HG03457 (cell line): ENCODE results near the gene SLC22A7.
"Not testable (repeated sequence)": the region's sequence is repeated elsewhere in the genome, so short reads cannot be mapped to it uniquely, and the experiment has no call there.

ENCODE experiments used
- ATAC-seq: cut with Tn5 transposase; IDR thresholded peaks from one replicate; pipeline ENCODE4 v1.9.1; 2021; ENCODE audit warnings: moderate number of reproducible peaks; ENCODE audit not compliant: unreplicated experiment

Gene SLC22A7

DNA sequence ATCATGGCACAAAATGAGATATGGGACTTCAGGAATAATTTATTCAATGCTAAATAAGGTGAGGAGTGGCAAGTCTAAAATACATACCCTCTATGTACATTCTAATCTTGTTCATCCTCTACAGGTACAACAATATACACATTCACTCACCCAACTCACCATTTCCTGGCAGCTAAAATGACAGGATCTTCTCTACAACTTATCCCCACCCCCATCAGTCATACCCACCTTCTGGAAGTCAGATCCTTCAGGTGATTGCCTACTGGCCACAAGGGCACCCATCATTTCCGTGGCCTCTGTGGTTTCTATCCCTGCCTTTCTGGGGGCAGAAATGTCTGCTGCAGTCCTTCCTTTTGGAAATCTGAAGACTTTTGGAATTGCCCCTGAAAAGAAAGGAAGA lies 33.4 kb downstream of the SLC22A7 start:
- no peak for ATAC-seq

DNA sequence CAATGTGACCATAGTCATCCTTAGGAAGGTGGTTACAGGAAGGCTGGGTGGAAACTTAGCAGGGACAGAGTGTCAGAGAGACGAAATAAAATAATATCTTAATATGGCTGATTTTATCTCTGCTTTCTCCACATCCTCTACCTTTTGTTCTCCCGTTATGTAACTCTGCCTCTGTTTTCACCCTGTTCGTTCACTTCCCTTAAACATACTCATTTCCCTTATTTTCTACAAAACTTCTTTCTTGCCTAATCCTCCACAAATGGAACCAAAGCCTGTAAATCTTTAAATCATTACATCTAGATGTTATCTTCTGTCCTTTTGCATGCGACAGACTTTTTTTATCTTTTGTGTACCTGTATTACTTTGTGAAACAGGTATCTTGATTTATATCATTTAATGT lies 33.8 kb downstream of the SLC22A7 start:
- ATAC-seq = no peak

DNA sequence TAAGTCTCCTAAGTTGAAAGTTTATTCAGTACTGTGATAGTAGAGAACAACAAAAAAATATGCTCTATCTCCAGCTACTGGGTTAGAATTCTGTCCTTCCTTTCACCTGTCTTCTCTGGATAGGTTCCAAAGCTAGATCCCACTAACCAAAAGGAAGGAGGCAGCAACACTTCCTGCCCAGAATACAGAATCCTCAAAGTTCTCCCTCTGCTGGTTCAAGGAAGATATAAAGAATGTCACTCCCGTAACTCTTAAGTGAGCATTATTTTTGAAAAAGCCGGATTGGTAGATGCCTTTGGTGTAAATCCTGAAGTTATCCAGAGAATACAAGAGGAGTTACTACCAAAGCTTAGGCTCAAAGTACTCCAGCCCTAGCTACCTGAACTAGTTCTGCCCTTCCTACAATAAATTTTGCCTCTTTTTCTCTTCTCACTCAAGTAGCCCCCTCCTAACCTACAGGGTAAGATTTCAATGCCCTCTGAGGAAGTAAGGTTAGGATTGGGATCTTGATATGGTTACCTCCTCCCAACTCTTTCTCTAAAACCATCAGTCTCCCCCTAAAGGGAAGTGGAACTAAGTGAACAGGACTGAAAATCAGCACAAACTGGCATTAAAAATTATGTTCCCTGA lies 36.5 kb downstream of the SLC22A7 start:
- no peak for ATAC-seq

DNA sequence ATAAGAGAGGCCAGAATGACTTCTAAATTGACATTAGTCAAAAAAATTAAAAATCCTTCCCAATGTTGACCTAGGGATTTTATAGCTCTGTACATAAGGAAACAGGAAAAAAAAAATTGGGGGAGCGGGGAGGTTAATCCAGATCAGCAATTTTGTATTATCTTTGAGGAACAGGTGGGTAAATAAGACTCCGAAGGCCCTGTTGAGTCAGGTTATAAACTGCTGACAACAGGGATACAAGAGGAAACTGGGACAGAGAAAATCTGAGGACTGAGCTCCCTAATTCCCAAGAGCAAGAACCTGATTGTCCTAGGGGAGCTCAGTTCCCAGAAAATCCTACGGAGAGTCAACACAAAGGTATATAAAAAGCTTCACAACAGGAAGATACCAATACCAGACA lies 37.4 kb downstream of the SLC22A7 start:
- no peak for ATAC-seq

DNA sequence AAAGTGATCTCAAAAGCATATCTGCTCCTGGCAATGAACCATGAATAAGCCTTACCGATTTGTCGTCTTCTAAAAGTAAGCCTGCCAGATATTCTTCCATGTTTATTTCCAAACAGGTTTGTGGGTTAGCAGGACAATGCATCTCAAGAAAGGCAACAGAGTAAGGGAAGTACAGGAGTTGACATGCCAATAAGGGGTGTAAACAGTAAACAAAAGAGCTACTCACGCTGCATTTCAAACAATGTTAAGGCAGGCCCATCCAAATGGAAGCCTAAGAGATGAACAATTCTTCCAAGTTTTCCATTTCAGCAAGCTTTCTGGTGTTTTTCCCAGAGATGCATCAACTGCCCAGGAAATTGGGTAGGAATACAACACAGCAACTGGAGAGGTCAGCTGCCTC lies 38.3 kb downstream of the SLC22A7 start:
- no peak for ATAC-seq

DNA sequence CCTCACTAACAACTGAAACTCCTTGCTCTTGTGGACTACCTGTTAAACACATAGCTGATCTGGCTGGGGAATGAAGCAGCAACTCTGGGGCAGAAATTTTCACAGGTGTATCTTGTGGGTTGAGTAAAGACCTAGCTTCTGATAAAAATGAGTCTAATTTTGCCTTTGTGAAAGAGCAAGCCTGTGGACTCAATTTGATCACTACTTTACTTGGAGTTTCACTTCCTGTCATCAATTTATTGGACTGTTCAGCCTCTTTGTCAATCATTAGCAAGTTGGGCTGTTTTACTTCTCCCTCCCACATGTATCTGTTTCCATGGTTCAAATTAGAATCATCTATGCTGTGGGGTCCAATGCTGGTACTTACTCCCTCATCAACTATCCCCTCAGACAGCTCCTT lies 40.2 kb downstream of the SLC22A7 start:
- ATAC-seq = no peak

DNA sequence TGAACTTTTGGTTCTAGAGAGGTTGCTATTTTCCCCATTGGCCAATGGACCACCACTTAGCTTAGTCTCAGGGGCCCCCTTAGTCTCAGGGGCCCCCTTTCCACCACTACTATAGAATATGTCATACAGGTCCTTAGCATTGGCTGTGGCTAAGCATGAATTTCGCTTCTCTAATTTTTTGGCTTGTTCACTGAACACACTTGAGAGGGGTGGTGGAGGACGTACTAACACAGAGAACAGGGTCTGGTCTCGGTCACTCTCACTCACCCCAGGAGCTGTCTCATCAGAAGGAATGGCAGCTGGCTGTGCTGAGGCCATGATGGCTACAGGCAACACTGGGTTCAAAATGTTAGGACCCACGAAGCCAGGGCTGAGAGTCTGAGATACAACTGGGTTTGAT lies 41.1 kb downstream of the SLC22A7 start:
- ATAC-seq = peak; percentile 63

DNA sequence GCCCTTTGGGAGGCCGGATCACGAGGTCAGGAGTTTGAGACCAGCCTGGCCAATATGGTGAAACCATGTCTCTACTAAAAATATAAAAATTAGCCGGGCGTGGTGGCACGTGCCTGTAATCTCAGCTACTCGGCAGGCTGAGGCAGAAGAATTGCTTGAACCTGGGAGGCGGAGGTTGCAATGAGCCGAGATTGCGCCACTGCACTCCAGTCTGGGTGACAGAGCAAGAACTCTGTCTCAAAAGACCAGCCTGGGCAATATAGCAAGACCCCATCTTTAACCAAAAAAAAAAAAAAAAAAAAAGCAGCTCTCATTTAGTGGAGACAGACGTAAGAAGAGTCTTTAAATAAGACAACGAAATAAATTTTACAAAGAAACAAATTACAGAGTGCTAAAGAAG lies 48.2 kb downstream of the SLC22A7 start:
- ATAC-seq = not testable (repeated sequence)

DNA sequence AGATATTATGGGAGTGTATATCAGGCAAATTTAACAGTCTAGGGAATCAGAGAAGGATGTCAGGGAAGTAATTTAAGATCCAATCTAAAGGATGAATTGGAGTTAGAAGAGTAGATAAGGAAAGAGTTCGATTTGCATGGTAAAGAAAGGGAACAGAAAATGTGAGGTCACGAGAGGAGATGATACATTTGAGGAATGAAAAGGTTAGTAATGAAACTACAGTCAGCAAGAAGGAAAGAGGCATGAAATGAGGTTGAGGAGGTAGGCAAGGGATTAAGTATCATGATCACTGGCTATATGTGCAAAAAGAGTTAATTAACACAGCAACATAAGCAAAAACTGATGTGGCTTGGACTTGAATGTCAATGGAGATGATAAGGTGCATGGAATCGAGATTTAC lies 49.0 kb downstream of the SLC22A7 start:
- no peak for ATAC-seq

DNA sequence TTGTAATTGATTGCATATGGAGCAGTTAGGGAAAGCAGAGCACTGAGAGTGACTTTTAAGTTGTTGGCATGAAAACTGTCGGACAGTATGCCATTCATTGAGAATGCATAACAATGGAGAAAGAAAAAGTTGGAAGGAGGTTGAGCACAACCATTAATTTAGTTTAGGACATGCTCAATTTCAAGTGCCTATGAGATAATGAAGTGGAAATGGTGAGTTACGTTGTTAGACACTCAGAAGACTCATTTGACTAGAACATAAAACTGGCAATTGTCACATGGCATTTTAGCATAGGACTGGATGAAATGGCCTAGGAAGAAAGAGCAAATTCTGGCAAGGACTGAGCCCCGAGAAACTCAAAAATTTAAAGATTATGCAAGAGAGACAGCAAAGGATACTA lies 49.4 kb downstream of the SLC22A7 start:
- no peak for ATAC-seq

DNA sequence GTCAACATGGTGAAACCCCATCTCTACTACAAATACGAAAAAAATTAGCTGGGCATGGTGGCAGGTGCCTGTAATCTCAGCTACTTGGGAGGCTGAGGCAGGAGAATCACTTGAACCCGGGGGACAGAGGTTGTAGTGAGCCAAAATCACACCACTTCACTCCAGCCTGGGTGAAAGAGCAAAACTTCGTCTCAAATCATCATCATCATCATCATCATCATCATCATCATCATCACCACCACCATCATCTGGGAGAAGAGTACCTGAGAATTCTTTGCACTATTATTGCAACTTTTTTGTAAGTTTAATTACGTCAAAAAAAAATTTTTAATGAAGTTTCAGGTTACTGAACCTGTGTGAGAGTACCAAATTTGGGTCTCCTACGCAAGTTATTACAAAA lies 53.9 kb downstream of the SLC22A7 start:
- ATAC-seq = not testable (repeated sequence)
